HG03571 (cell line): ENCODE results near the gene FAM89B.

Experiments
- ATAC-seq: cut with Tn5 transposase; IDR thresholded peaks from one replicate; pipeline ENCODE4 v1.9.1; 2021; ENCODE audit not compliant: unreplicated experiment

FAM89B gene

GRCh38 chr11:65538915-65539743 lies 33.2 kb upstream of the FAM89B start:
- ATAC-seq = no peak

- ATAC-seq = peak; percentile 44
Observed at GRCh38 chr11:65539744-65540289, 32.5 kb upstream of the FAM89B start.

GRCh38 chr11:65540290-65541092 lies 31.8 kb upstream of the FAM89B start:
- ATAC-seq = peak; percentile 51

- ATAC-seq = no peak
Observed at GRCh38 chr11:65541093-65541982, 31.0 kb upstream of the FAM89B start.

GRCh38 chr11:65542738-65543390 lies 29.5 kb upstream of the FAM89B start:
- no peak for ATAC-seq

GRCh38 chr11:65545853-65546216 lies 26.5 kb upstream of the FAM89B start:
- no peak for ATAC-seq

- ATAC-seq = peak; percentile 53
Observed at GRCh38 chr11:65546217-65546958, 25.9 kb upstream of the FAM89B start.

- no peak for ATAC-seq
Observed at GRCh38 chr11:65547446-65548125, 24.8 kb upstream of the FAM89B start.

GRCh38 chr11:65548395-65548794 lies 23.9 kb upstream of the FAM89B start:
- no peak for ATAC-seq

- ATAC-seq = no peak
Observed at GRCh38 chr11:65549096-65549495, 23.2 kb upstream of the FAM89B start.

- no peak for ATAC-seq
Observed at GRCh38 chr11:65551572-65552387, 20.6 kb upstream of the FAM89B start.

- no peak for ATAC-seq
Observed at GRCh38 chr11:65552388-65552951, 19.9 kb upstream of the FAM89B start.

- no peak for ATAC-seq
Observed at GRCh38 chr11:65553301-65554001, 18.9 kb upstream of the FAM89B start.

- no peak for ATAC-seq
Observed at GRCh38 chr11:65554057-65554818, 18.1 kb upstream of the FAM89B start.

GRCh38 chr11:65554842-65555430 lies 17.4 kb upstream of the FAM89B start:
- ATAC-seq = no peak

GRCh38 chr11:65555693-65556231 lies 16.6 kb upstream of the FAM89B start:
- no peak for ATAC-seq
